ENCODE data around the gene CAMK2D. TPM values are rescaled to one million over a fixed set of nuclear protein-coding genes. Genes with fewer than 3 reads are reported as not detected.

CAMK2D gene
- total and polyA plus RNA-seq, 2 experiments from 2014 or later: 4.9 to 14.6 TPM

- Histone ChIP-seq H3K36me3 (ENCODE audit: insufficient read depth) (no peaks in the 10 kb centered on the region), H3K4me3 (no peak overlapping the region), H3K27ac (ENCODE audit: low read depth) (no peak overlapping the region), H4K20me1 (replicated peaks; ENCODE audit: insufficient read depth) (no peaks in the 10 kb centered on the region), H3K4me1 (ENCODE audit: insufficient read depth) (no peaks in the 10 kb centered on the region), H2AFZ (no peak overlapping the region), H3F3A (replicated peaks; ENCODE audit: low read depth) (no peaks in the 10 kb centered on the region), H3K27me3 (ENCODE audit: insufficient read depth) (no peaks in the 10 kb centered on the region), H3K79me2 (replicated peaks; ENCODE audit: insufficient read depth) (no peaks in the 10 kb centered on the region), H3K9me2 (ENCODE audit: insufficient read depth) (peaks cover 12% of the 10 kb centered on the region; the same call in 1 of the 2 replicates), H3K4me2 (no peak overlapping the region)
- H3K27me3 Mint-ChIP-seq (ENCODE audit: insufficient read depth, low read depth, poor library complexity): no peaks in the 10 kb centered on the region
- no peaks in the 10 kb centered on the region; the same call in 2 of the 3 replicates for H3K9me3 Mint-ChIP-seq
- H3K36me3 Mint-ChIP-seq (ENCODE audit: low read depth): no peaks in the 10 kb centered on the region
- no peak for TF ChIP-seq JUNB (IDR thresholded peaks at IDR 0.05; ENCODE audit: unreplicated experiment)
- no peak for TF ChIP-seq ZNF462 (CRISPR knock-in tag; IDR thresholded peaks at IDR 0.05)
- no peak for TF ChIP-seq POLR2AphosphoS5 (IDR thresholded peaks at IDR 0.05; ENCODE audit: low read depth)
- no peak for TF ChIP-seq STAT1 (IDR thresholded peaks at IDR 0.05; ENCODE audit: unreplicated experiment)
- no peak for TF ChIP-seq ZNF114 (CRISPR knock-in tag; IDR thresholded peaks at IDR 0.05)
- no peak for TF ChIP-seq REST (IDR thresholded peaks at IDR 0.05; ENCODE audit: unreplicated experiment)
- TF ChIP-seq, protein P1, sequence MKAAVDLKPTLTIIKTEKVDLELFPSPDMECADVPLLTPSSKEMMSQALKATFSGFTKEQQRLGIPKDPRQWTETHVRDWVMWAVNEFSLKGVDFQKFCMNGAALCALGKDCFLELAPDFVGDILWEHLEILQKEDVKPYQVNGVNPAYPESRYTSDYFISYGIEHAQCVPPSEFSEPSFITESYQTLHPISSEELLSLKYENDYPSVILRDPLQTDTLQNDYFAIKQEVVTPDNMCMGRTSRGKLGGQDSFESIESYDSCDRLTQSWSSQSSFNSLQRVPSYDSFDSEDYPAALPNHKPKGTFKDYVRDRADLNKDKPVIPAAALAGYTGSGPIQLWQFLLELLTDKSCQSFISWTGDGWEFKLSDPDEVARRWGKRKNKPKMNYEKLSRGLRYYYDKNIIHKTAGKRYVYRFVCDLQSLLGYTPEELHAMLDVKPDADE (IDR thresholded peaks at IDR 0.05): no peak
- no peak for TF ChIP-seq NANOG (IDR thresholded peaks at IDR 0.05; ENCODE audit: borderline replicate concordance)
- TF ChIP-seq CREB1 (CRISPR knock-in tag; IDR thresholded peaks at IDR 0.05; ENCODE audit: low read depth): no peak
- TF ChIP-seq EZH2 (IDR thresholded peaks at IDR 0.05; ENCODE audit: low read depth, unreplicated experiment): no peak
- TF ChIP-seq, protein P2, sequence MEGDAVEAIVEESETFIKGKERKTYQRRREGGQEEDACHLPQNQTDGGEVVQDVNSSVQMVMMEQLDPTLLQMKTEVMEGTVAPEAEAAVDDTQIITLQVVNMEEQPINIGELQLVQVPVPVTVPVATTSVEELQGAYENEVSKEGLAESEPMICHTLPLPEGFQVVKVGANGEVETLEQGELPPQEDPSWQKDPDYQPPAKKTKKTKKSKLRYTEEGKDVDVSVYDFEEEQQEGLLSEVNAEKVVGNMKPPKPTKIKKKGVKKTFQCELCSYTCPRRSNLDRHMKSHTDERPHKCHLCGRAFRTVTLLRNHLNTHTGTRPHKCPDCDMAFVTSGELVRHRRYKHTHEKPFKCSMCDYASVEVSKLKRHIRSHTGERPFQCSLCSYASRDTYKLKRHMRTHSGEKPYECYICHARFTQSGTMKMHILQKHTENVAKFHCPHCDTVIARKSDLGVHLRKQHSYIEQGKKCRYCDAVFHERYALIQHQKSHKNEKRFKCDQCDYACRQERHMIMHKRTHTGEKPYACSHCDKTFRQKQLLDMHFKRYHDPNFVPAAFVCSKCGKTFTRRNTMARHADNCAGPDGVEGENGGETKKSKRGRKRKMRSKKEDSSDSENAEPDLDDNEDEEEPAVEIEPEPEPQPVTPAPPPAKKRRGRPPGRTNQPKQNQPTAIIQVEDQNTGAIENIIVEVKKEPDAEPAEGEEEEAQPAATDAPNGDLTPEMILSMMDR (conservative IDR thresholded peaks at IDR 0.05; ENCODE audit: low read depth in 2 of 2): no peak
- no peak overlapping the region for H3K4me3 Mint-ChIP-seq
- no peak overlapping the region for H3K27ac Mint-ChIP-seq
- no peak for DNase-seq (ENCODE audit: low spot score)
- no peak; the same call in 2 of the 3 replicates for ATAC-seq
- peaks cover 12% of the 10 kb centered on the region for H3K4me1 Mint-ChIP-seq
Measured at GRCh38 chr4:113406723-113407016, 354.9 kb downstream of the CAMK2D start.
